HG03139 (cell line): Measurements from ENCODE around the gene PPIF.

Source experiments
- ATAC-seq: cut with Tn5 transposase; IDR thresholded peaks from one replicate; pipeline ENCODE4 v1.9.1; 2021; ENCODE audit not compliant: unreplicated experiment

PPIF gene

DNA sequence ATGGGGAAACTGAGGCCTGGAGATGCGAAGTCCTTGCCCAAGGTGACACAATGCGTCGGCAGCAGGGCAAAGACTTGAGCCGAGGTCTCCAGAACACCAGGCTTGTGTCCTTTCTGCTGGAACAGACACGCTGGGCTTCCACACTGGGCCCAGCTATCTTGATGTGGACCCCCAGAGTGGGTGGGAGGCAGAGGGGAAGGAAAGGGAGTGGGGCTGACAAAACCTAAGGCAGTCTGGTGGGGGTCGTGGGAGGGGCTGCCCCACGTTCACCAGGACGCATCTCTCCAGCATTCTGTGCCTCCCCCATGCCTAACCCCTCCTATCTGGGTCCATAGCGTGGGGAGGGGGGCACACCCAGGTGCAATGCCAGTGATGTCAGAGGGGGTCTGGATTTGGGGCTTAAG lies 38.1 kb downstream of the PPIF start:
- ATAC-seq, result no peak

GRCh38 chr10:79385804-79386531 lies 38.7 kb downstream of the PPIF start:
- no peak for ATAC-seq

GRCh38 chr10:79386637-79387465 lies 39.6 kb downstream of the PPIF start:
- no peak for ATAC-seq

DNA sequence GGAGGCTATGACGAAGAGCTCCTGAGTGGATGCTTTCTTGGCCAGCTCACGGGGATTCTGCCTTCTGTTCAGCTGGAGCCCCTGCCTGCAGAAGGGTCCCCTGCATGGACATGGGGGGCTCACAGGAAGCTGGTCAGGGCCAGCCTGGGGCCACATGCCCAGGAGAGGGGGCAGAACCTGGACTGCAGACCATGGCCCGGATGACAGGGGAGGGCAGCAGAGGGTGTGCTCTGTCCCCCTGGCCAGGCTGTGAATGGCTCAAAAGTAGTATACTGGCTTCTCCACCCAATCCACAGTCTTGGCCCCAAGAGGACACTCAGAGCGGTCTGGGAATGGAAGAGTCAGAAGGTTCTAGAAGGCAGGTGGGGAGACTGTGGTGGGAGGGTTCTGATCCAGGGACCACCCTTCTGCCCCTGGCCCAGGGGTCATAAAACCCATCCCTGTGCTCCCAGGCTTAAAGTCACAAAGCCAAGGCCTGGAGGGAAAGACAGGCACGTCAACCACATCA lies 40.3 kb downstream of the PPIF start:
- no peak for ATAC-seq

GRCh38 chr10:79387974-79388850 lies 40.9 kb downstream of the PPIF start:
- no peak for ATAC-seq

DNA sequence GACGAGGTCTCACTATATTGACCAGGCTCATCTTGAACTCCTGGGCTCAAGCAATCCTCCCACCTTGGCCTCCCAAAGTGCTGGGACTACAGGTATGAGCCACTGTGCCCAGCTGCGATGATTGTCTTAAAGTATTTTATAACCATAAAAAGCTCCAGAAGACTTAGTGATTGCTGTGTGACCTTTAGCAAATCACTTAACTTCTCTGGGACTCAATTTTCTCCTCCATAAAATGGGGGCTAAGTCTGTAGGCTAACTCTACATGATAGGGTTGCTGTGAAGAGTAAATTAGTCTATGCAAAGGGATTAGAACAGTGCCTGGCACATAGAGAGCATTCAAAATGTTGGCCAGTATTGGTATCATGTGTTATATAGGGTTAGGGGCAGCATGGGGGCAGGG lies 42.8 kb downstream of the PPIF start:
- no peak for ATAC-seq

- ATAC-seq, result no peak
These were observed 43.4 kb downstream of the PPIF start for GRCh38 chr10:79390551-79391229.

DNA sequence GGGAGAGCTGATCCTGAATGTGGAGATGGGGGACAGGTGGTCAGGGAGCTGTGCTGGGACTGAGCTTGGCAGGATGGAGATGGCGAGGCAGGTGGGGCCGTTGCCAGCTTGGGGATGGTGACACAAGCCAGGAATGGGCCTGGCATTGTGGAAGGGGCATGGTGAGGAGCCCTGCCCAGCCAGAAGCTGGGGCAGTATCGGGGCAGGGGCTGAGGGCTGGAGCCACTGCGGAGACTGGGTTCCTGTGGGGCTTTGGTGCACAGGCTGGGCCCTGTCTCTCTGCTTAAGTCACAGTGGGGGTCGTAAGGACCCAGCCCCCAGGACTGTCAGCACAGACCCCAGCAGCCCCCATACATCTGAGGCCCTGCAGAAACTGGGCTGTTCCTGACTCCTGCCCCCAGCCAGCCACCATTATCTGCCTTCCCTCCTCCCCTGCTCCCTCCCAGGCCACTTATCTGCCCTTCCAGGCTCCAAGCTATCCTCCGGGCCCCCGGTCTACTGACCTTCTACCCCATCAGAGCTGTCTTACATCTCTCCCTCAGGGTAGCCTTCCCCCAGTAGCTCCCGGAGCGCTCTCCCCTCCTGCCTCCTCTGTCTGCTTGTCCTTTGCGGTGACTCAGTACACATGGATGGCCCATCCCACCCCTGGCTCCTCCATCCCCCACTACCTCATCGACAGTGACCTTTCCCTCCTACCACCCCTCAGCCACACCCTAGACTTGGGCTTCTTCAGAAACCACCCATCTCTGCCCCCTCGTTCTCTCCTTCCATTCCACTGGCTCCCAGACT lies 44.2 kb downstream of the PPIF start:
- no peak for ATAC-seq

GRCh38 chr10:79392020-79392398 lies 44.7 kb downstream of the PPIF start:
- no peak for ATAC-seq

DNA sequence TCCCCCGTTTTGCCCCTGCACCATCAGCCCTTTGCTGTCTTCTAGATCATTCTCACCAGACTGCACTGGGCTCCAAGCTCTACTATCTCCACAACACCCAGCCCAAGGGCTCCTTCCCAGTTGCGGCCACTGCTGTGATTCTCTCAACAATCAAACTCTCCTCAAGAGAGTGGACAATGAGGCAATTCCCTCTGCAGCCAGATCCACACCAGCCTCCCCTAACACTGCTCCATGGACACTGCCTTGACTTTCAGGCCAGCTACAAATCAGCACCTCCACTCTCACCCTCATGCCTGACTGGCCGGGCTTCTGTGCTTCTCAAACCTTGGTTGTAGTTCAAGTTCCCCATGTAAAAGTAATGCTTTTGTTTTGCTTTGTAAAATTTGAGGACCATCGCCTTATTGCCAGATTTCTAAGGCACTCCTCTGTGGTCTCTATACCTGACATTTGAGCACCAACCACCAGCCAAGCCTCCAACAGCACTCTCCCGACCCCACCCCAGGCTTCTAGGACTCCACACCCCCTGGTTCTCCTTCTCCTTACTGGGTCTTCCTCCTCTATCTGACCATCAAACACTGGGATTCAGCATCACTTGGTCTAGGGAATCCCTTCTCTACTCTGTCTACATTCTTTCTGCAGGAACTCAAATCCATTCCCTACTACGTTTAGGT lies 45.4 kb downstream of the PPIF start:
- no peak for ATAC-seq

DNA sequence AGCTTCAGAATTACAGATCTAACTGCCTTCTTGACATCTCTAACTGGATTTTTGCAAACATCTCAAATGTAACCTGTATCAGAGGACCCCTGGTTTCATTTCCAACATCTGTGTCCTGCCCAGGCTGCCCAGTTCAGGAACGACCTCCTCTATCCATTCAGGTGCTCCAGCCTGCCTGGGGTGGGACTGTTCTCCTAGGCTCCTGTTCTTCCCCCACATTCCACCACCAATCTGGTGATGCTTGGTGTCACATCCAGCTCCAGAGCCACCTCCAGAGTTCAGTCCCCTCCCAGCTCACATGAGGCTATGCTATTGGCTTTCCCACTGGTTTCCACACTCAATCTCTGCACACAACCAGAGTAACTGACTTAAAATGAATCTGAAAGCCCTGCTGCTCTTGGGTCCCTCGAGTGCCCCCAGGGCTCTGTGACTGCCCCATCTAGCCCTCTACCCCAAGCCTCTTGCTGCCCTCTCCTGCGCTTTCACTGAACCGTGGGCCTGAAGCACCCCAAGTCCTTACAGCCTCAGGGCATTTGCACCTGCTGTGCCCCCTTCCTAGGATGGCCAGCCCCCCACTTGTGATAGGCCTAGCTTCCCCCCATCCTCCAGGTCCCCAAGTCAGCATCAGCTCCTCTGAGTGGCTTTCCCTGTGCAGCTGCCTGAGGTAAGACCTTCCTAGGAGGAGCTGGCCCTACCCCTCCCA lies 46.1 kb downstream of the PPIF start:
- ATAC-seq, result no peak

DNA sequence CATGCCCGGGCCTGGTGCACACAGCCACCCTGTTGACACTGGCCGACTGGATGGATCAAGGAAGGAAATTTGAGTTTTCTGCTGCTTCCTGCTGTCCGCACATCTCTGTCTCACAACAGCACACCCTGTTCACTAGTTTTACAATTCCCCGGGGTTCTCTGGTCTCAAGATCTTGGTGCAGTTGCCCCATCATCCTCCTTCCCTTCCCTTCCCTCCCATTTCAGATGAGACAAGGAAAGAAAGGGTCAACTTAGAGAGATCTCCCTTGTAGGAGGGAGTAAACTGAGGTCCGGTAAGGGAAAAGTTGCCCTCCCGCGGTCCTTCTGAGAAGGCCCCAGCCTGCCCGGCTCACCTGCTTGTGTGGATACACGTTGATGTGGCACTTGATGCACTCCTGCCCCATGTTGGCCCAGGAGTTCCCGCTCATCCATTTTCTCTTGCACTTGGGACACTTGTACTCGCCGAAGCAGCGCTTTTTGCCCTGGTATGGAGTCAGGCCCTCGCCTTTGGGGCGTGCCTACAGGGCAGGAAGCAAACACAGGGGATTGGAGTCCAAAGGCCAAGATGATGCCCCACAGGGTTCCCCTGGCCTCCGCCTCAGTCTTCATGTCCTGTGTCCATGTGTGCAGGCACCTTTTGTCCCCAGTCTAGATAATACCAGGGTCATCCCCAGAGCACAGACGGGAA lies 46.8 kb downstream of the PPIF start:
- ATAC-seq, result no peak

GRCh38 chr10:79394664-79395063 lies 47.4 kb downstream of the PPIF start:
- no peak for ATAC-seq

- no peak for ATAC-seq
These were observed 49.3 kb downstream of the PPIF start for GRCh38 chr10:79396520-79396919.

GRCh38 chr10:79397051-79397450 lies 49.8 kb downstream of the PPIF start:
- ATAC-seq, result no peak

GRCh38 chr10:79397575-79398303 lies 50.5 kb downstream of the PPIF start:
- no peak for ATAC-seq

DNA sequence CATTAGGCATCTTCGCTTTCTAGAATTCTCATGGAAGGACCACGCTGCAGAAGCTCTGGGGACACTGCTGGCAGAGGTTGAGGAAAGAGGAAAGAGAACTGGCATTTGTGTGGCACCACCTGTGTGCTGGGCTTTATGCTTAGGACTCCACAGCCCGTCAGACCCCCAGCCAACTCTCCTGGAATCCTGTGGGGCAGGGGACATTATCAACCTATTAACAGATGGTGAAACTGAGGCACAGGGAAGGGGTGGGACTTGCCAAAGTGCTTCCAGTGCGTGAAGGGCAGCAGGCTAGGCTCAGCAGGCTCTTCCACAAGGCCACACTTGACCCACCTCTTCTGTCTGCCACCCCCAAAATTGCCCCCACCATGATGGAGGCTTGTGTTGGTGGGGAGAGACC lies 51.4 kb downstream of the PPIF start:
- no peak for ATAC-seq
